GM18520 (cell line): Measurements from ENCODE around the gene TCF15.
A peak's percentile ranks its signal among the peaks of the same experiment; 100 is the strongest.

Experiments
- ATAC-seq: cut with Tn5 transposase; IDR thresholded peaks from one replicate; pipeline ENCODE4 v1.9.1; 2021; ENCODE audit not compliant: unreplicated experiment

TCF15 gene

GRCh38 chr20:610130-611046, at the start of gene TCF15:
Gene TCF15 (minus strand): TSS chr20:610309. CDS start chr20:610237, 72 bp downstream.
- ATAC-seq = no peak

GRCh38 chr20:658731-659291, 48.7 kb upstream of the TCF15 start:
- no peak for ATAC-seq

DNA sequence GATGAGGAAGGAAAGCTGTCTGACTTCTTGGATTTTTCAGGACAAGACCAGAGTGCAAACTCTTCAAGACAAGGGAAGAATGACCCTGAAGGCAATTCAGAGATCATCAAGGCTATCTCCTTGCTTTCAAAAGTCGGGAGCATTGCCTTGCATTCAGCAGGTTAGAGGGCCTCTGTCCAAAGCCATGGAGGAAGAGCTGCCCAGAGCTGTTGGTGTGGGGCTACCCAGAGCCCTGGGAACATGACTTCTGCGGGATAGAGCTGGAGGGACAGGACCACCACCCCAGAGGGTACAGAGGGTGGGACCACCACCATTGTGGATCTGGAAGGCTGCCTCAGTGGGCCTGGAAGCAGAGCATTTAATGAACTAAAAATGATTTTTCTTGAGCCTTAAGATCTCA, 48.1 kb upstream of the TCF15 start:
- ATAC-seq = no peak

DNA sequence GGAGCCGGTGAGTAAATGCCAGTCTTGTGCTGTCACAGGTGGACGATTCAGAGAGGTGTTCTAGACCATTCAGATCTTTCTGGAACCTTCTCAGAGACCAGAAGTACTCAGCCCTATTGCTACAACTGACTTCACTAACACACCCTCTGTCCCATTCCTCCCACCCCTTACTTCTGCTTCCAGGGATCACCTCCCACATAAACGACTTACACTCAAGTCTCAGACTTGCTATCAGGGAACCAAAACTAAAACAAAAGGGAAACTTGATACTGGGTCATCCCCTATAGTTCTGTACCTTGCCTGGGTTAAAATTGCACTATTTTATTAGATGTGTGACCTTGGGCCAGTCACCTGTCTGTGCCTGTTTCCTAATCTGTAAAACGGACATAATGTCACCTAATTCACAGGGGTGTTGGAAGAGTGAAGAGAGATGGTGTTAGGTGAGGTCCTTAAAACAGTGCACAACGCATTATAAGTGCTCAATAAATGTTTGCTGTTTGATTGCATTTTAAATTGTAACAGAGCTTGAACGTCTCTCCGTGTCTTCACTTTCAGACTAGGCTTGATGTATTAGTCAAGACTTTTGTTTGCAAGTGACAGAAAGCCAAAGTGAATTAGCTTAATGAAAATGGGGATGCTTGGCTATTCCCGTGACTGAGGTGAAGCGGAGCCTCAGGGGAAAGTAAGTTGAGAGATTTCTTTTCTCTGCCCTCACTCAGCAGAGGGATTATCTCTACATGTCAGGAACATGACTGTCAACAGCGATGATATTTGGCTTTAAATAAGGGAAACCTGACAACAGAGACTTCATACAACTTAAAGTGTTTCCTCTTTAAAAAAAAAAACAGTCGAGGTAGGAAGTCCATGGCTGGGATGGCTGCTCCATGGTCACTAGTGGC, 45.9 kb upstream of the TCF15 start:
- no peak for ATAC-seq

DNA sequence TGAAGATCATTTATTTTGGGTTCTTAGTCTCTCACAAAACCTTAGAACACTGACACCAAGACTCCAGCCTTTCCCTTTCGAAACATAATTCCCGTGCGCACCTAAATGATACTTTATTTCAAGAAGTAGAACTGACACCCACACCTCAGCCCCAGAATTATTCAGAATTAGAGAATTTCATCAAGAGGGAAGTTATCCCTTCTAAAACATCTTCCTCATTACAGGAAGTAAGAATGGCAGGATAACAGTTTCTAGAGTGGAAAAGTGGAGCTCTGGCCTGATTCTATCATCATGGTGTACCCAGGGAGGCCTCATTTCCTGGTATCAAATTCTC, 44.3 kb upstream of the TCF15 start:
- ATAC-seq = no peak

DNA sequence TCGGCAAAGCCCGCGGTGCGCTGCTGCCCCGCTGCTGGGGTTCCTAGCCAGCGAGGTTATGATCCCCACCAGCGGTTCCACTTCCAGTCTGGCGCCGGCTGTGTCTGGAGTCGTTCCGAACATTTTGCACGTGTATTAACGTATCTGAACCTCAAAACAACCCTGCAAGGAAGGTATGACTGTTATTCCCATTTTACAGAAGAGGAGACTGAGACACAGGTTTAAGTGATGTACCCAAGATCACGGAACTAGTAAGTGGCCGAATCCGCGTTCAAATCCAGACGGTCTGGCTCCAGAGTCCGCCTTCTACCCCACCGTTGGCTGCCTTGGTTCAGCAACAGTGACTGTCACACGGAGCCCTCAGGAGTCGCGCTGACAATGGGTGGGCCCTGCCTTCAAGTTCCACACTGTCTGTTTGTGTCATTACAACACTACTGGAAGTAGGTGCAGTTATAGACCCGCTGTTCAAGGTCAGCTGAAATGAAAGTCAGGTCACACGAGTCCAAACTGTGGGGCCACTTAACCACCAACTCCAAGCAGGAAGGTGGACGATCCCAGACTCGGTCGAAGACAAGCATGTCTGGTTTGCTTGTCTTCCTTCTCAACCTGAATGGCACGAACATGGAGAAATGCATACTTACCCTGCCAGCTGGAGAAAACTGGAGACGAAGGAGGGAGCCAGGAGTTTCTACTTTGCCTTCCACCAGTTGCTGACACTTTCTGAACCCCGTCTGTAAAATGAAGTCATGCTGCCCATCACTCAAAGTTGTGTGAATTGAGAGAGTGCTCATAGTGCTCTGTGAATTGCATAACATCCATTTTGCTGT, 43.7 kb upstream of the TCF15 start:
- ATAC-seq = no peak

DNA sequence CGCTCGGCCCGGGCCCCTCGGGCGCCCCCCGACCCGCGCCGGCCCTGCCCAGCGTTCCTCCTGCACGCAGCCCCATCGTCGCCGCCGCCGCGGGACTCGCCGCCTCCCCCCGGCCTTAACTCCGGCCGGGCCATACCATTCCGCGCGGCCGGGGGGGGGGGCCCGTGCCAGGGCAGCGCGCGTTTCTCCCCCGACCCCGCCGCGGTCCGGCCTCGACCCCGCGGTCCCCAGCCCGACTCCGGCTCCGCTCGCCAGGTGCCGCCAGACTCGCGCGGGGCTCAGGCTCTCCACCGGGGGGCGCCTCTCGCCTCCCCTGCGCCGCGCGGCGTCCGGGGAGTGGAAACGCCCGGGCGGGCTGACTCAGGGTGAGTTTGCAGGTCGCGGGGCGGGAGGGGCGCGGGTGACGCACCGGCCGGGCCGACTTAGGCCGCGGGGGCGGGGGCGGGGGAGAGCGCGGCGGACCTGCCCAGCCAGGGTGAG, 43.0 kb upstream of the TCF15 start, which contains the start of gene SRXN1:
SRXN1 (minus strand) TSS at position 91 of the 480 bp plus-strand sequence; CDS start at position 76, 15 bp downstream.
- ATAC-seq = peak; percentile 72

DNA sequence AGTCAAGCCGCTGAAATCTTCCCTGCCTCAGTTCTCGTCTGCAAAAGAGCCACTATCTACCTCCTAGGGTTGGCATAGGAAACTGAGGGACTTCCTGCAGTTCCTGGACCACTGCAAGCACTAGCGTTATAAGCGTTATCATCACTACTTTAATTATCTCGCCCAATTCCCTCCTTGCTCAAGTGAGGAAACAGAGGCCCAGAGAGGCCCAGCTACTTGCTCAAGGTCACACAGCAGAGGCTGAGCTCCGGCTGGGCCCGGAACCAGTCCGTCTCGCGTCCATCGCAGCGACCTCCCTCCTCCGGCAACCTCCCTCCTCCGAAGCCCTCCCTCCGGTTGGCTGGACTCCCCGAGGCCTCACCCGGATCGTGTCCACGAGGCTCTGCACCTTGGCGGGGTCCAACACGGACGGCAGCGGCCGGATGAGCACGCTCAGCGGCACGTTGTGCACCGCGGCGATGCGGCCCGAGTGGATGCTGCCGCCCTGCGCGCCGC, 42.6 kb upstream of the TCF15 start:
- peak; percentile 6 for ATAC-seq

DNA sequence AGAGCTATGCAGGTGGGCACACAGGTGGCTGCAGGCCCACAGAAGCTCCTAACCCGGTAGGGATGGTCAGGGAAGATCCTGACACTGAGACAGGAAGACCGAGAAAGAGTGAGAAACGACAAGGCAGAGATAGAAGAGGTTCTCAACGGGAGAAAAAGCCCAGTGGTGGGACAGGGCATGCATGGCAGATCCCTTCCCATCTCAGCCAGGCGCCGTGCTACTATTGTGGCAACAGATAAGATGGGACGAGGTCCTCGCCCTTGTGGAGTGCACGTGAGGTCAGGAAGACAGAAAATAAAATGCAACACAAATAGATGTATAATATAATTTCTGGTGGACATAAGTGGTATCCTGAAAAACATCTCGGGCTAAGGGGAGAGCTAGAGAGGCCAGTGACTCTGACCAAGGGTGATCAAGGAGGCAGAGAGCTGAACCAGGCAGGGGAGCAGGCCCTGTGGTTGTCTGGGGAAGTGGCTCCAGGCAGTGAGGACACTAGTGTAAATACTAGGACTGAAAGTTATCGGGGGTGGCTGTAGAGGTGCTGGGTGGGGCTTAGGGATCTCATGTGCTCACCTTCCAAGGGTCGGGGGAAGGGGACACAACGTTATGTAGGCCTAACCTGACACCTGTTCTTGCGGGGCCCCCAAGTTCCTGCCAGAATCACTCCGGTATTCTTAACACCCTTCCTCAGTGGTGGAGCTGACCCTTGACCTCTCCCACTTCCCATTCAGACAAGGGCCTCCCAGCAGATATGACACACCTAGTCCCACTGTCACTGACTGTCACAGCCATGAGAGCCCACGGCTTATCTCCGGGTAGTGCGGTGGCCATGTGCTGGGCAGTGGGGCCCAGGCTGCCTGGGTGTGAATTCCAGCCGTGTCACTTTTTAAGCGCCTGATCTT, 41.9 kb upstream of the TCF15 start:
- ATAC-seq = no peak

GRCh38 chr20:650954-651353, 40.8 kb upstream of the TCF15 start:
- ATAC-seq = no peak

DNA sequence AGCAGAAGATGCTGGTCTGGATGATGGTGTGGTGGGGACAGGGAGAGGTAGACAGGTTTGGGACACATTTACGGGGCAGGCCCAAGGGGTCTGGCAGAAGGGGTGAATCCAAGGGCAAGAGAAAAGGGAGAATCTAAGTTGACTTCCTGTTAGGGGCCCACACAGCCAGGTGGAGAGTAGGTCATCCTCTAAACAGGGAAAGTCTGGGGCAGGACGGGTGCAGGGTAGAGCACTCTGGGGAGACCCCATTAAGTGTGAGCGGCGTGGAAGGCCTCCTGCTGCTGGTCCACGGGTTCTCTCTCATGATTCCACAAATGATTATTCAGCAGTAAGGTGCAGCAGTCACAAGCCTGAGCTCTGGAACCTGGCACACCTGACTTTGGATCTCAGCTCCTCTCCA, 40.2 kb upstream of the TCF15 start:
- ATAC-seq = no peak

DNA sequence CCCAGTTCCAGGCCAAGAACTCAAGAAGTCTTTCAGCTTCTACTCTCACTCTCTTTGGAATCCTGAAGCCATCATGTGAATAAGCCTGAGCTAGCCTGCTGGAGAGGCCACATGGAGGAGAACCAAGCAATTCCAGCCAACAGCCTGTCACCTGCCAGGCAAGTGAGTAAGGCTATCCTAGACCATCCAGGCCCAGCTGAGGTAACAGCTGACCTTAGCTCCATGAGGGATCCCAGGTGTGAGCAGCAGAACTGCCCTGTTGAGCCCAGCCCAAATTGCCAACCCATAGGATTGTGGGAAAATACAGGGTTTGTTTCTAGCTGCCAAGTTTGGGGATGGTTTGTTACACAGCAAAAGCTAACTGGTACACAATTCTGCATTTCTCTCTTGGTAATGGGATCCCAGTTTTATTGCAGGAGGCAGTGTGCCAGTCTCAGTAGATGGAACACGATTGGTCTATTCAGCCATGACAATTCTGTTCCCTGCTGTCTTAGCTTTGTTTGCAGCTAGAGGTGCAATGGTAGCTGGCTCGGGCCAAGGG, 37.4 kb upstream of the TCF15 start:
- ATAC-seq = no peak

DNA sequence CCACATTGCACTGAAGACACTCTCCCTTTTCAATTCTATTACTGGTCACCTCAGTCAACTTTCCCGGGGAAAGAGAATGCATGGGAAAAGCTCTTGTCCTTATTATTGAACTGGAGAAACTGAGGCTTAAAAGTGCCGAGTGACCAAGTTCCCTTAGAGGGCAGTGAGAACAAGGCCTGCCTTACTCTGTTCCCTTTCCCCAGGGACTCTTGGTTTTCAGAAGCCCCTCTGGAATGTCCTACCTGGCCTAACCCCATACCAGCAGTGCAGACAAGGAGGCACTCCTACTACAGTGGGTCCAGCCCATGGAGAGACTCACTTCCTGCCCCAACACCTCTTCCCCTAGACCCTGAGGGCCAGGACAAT, 36.7 kb upstream of the TCF15 start:
- ATAC-seq = no peak

DNA sequence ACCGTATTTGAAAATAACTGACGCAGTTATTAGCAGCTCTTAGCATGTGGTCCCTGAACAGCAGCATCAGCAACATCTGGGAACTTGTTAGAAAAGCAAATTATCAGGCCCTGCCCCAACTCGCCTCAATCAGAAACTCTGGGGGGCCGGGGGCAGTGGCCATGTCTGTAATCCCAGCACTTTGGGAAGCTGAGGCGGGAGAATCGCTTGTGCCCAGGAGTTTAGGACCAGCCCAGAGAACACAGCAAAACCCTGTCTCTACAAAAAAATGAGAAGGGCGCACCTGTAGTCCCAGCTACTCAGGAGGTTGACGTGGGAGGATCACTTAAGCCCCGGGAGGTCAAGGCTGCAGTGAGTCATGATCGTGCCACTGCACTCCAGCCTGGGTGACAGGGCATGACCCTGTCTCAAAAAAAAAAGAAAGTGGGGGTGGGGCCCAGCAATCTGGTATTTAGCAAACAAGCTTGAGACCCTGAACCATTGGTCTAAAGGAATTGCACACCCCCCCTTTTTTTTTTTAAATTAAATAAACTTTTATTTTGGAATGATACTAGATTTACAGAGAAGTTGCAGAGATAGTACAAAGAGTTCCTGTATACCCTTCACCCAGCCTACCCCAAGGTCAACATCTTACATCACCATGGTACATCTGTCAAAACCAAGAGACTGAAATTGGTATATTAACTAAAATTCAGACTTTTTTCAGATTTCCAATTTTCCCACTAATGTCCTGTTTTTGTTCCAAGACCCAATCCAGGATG, 36.2 kb upstream of the TCF15 start:
- no peak for ATAC-seq

GRCh38 chr20:645318-646106, 35.4 kb upstream of the TCF15 start:
- no peak for ATAC-seq

GRCh38 chr20:644692-645317, 34.7 kb upstream of the TCF15 start:
- no peak for ATAC-seq
